Stimulated activated naive B cell treated with anti-CD40 and anti-IgM and Interleukin-4, amounts not matched to agents 10 μg/mL and 1 μg/mL and 100 μg/mL, for 72 hours (primary cell): ENCODE results near the gene SIN3A.
"Not testable (repeated sequence)": the region's sequence is repeated elsewhere in the genome, so short reads cannot be mapped to it uniquely, and the experiment has no call there.

Source experiments
- ATAC-seq, 2 donors: fragments of 150-1000 bp; cut with Tn5 transposase; replicated peaks; 2 replicates each; pipeline ENCODE4 v1.10.0; 2021; ENCODE audit warnings: moderate library complexity in 1 of 2
- DNase-seq: peaks from one replicate; pipeline ENCODE4 v3.0.0; 2021
- H3K27ac Mint-ChIP-seq: one replicate; pipeline ENCODE4 v1.8.0; 2022; ENCODE audit warnings: mild to moderate bottlenecking, mixed read lengths
- H3K27me3 Mint-ChIP-seq, 2 donors: one replicate each; pipeline ENCODE4 v1.8.0; 2022; ENCODE audit warnings: mixed read lengths in 2 of 2
- H3K36me3 Mint-ChIP-seq, 2 donors: one replicate each; pipeline ENCODE4 v1.8.0; 2022; ENCODE audit warnings: mixed read lengths in 2 of 2, mild to moderate bottlenecking in 1 of 2
- H3K4me1 Mint-ChIP-seq, 2 donors: one replicate each; pipeline ENCODE4 v1.8.0; 2022; ENCODE audit warnings: mixed read lengths in 2 of 2, mild to moderate bottlenecking in 1 of 2
- H3K4me3 Mint-ChIP-seq, 2 donors: one replicate each; pipeline ENCODE4 v1.8.0; 2022; ENCODE audit warnings: mild to moderate bottlenecking in 2 of 2, mixed read lengths in 2 of 2, moderate library complexity in 1 of 2
- H3K9me3 Mint-ChIP-seq, 2 donors: one replicate each; pipeline ENCODE4 v1.8.0; 2022; ENCODE audit warnings: mixed read lengths in 2 of 2, mild to moderate bottlenecking in 1 of 2

Gene SIN3A

DNA sequence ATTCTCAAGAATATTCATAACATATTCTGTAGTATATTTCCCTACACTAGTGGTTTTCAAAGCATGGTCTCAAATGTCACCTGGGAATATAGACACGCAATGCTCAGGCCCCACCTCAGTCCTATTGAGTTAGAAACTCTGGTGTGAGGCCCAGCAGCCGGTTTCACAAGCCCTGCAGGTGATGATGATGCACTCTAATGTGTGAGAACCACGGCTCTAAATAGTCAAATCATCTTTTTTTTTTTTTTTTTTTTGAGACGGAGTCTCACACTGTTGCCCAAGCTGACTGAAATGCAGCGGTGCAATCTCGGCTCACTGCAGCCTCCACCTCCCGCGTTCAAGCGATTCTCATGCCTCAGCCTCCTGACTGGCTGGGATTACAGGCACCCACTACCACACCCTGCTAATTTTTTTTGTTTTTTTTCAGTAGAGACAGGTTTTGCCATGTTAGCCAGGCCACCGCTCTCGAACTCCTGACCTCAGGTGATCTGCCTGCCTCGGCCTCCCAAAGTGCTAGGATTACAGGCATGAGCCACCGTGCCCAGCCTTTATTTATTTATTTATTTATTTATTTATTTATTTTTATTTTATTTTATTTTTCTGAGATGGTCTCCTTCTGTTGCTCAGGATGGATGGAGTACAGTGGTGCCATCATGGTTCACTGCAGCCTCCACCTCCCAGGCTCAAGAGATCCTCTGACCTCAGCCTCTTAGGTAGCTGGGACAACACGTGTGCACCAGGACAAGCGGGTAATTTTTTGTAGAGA lies 117.7 kb downstream of the SIN3A start:
- DNase-seq, H3K4me3 Mint-ChIP-seq, H3K27me3 Mint-ChIP-seq, H3K36me3 Mint-ChIP-seq, H3K27ac Mint-ChIP-seq, H3K9me3 Mint-ChIP-seq: not testable (repeated sequence)
- peak in 1 of 2 donors; percentile 24 for ATAC-seq
- H3K4me1 Mint-ChIP-seq = peaks cover 10 to 28% of the 10 kb centered on the region in 2 donors

GRCh38 chr15:75332093-75332492 lies 119.4 kb downstream of the SIN3A start:
- not testable (repeated sequence) for H3K9me3 Mint-ChIP-seq, DNase-seq, H3K4me3 Mint-ChIP-seq, H3K27ac Mint-ChIP-seq, H3K36me3 Mint-ChIP-seq, ATAC-seq
- Mint-ChIP-seq H3K4me1 (peaks cover 9 to 21% of the 10 kb centered on the region in 2 donors), H3K27me3 (peaks cover 9 to 12% of the 10 kb centered on the region in 2 donors)

DNA sequence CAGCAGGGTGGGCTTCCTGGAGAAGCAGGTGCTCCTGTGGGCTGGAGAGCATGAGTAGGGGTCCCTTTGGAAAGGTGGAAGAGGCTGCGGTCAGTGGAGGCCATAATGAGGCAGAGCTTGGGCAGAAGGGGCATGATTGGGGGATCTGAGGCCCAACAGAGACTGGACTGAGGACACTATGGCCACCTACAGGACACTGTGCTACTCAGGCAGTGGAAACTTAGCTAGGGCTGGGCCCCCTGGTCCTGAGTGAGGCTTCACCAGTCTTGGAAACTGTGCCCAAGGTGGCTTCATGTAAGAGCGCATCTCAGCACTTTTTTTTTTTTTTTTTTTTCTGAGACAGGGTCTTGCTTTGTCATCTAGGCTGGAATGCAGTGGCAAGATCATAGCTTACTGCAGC lies 121.9 kb downstream of the SIN3A start:
- ATAC-seq (no peak), DNase-seq (no peak)
- Mint-ChIP-seq H3K9me3 (no peaks in the 10 kb centered on the region), H3K4me1 (no peaks in the 10 kb centered on the region), H3K27ac (no peak overlapping the region), H3K36me3 (no peaks in the 10 kb centered on the region), H3K4me3 (no peak overlapping the region), H3K27me3 (peaks cover 9 to 12% of the 10 kb centered on the region in 2 donors)

DNA sequence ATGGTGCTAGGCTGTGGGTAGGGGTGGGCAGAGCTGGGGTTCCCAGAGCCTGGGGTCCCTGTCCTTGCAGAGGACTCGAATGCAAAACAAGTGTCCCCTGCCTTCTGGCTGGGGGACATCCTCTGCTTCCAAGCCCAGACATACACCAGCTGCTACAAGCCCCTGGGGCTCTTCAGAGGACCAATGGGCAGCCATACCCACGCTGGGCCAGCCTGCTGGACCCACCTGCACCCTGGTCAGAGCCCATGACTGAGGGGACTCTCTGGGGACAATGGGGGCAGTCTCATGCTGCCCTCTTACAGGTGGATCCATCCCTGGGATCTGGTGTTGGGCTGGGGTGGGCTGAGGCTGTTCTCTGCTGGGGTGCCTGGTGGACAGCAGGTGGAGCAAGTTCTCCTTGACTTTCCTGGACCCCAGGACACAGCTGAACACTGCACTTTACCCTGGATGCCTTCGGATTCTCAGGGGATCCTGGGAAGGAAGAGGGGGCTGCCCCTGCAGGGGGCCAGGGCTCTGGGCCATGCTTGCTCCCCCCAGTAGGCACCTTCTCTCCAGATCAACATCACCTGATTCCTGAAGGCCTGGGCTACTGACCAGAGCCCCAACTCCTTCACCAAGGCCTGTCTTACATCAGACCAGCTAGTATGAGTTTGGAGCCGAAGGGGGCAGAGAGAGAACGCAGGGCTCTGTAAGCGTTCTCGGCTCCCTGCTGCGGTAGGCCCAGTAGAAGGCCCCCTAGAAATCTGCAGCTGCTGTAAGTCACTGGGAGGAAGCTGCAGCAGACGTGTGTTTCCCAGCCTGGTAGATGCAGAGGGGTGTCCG lies 122.8 kb downstream of the SIN3A start:
- DNase-seq = no peak
- no peak overlapping the region for H3K27ac Mint-ChIP-seq
- no peak overlapping the region for H3K4me3 Mint-ChIP-seq
- no peak for ATAC-seq
- H3K27me3 Mint-ChIP-seq = peaks cover 9 to 12% of the 10 kb centered on the region in 2 donors
- H3K4me1 Mint-ChIP-seq = no peaks in the 10 kb centered on the region
- no peaks in the 10 kb centered on the region for H3K9me3 Mint-ChIP-seq
- no peaks in the 10 kb centered on the region for H3K36me3 Mint-ChIP-seq

DNA sequence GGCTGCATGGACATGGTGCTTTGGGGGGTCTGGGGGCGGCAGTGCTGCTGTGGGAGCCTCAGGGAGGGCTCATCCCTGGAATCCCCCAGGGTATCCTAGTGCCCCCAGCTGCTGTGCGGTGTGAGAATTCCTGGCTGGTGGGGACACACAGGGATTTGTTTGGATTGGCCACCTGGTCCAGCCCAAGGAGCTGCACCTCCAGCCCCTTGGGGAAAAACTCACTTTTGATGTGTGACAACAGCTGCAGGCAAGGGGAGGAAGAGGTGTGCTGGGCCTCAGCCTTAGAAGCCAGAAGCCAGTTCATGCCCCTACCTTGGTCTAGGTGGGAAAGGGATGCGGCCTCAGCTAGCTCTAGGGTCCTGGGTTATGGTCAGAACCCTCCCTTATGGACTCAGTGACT lies 124.0 kb downstream of the SIN3A start:
- H3K4me3 Mint-ChIP-seq = no peak overlapping the region
- no peaks in the 10 kb centered on the region for H3K36me3 Mint-ChIP-seq
- H3K27me3 Mint-ChIP-seq = peaks cover 9 to 12% of the 10 kb centered on the region in 2 donors
- no peaks in the 10 kb centered on the region for H3K9me3 Mint-ChIP-seq
- H3K4me1 Mint-ChIP-seq = no peaks in the 10 kb centered on the region
- ATAC-seq (no peak), DNase-seq (no peak)
- no peak overlapping the region for H3K27ac Mint-ChIP-seq

DNA sequence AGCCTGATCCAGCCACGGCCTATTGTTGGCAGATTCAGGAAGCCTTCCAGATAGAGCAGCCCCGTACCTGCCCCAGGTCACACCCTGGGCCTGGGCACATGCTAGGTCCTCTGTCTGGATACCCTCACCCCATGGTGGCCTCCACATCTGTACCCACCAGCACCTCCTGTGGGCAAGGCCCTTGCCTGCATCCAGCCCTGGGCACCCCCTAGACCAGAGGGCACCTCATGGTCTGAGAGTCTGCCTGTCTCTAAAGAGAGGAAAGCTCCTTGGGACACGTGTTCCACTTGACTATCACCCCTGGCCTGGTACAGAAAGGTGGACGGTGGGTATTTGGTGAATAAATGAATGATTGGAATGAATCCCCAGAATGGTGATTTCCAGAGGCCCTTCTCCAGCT lies 124.5 kb downstream of the SIN3A start:
- Mint-ChIP-seq H3K4me3 (no peak overlapping the region), H3K36me3 (no peaks in the 10 kb centered on the region), H3K4me1 (no peaks in the 10 kb centered on the region), H3K27ac (no peak overlapping the region), H3K9me3 (no peaks in the 10 kb centered on the region), H3K27me3 (peaks cover 8 to 9% of the 10 kb centered on the region in 2 donors)
- no peak for DNase-seq
- ATAC-seq = no peak

- no peak overlapping the region for H3K4me3 Mint-ChIP-seq
- no peak overlapping the region for H3K27ac Mint-ChIP-seq
- H3K9me3 Mint-ChIP-seq = no peaks in the 10 kb centered on the region
- H3K27me3 Mint-ChIP-seq = peaks cover 10% of the 10 kb centered on the region in 2 donors
- no peak for DNase-seq
- H3K4me1 Mint-ChIP-seq = no peaks in the 10 kb centered on the region
- no peak for ATAC-seq
- no peaks in the 10 kb centered on the region for H3K36me3 Mint-ChIP-seq
These were observed 125.6 kb downstream of the SIN3A start for GRCh38 chr15:75325922-75326321.

DNA sequence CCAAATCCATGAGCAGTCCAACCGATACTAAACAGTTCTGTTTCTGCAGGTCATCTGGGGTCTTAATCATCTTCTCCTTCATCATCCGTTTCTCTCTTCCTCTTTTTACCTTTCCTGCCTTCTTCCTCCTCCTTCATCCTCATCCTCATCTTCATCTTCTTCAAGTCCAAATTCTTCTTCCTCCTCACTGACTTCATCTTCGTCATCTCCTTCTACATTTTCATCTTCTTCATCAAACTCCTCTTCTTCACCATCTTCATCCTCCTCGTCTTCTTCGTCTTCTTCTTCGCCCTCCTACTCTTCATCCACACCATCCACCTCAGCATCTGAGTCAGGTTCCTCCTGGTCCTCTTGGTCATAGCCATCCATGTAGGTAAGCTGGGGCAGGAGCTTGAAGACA lies 129.8 kb downstream of the SIN3A start:
- Mint-ChIP-seq H3K4me1 (no peaks in the 10 kb centered on the region), H3K4me3 (no peak overlapping the region), H3K27ac (no peak overlapping the region), H3K27me3 (peaks cover 4 to 5% of the 10 kb centered on the region in 2 donors), H3K36me3 (no peaks in the 10 kb centered on the region), H3K9me3 (no peaks in the 10 kb centered on the region)
- ATAC-seq = no peak
- DNase-seq = no peak
